Stimulated activated CD8-positive, alpha-beta memory T cell treated with anti-CD3 and anti-CD28 coated beads, Interleukin-7, amount 100 ng/mL, for 4 hours (primary cell): ENCODE measurements around the gene TMEM140.
"Not testable (repeated sequence)": the region's sequence is repeated elsewhere in the genome, so short reads cannot be mapped to it uniquely, and the experiment has no call there.

ENCODE experiments used
- DNase-seq, 2 donors: peaks; one replicate each; pipeline ENCODE4 v3.0.0-alpha.2; 2020; ENCODE audit warnings: low read depth in 2 of 2

Gene TMEM140

GRCh38 chr7:135194494-135195095 is 46.7 kb downstream of the TMEM140 start:
- no peak for DNase-seq

GRCh38 chr7:135195156-135195555 is 47.3 kb downstream of the TMEM140 start:
- DNase-seq = no peak

- no peak for DNase-seq
Measured at GRCh38 chr7:135195968-135196629, 48.2 kb downstream of the TMEM140 start.

GRCh38 chr7:135197343-135197742 is 49.5 kb downstream of the TMEM140 start:
- DNase-seq = no peak

- DNase-seq = no peak
Measured at GRCh38 chr7:135197906-135198655, 50.2 kb downstream of the TMEM140 start.

GRCh38 chr7:135199439-135199838 is 51.6 kb downstream of the TMEM140 start:
- DNase-seq = no peak

GRCh38 chr7:135200821-135201331 is 53.0 kb downstream of the TMEM140 start:
- DNase-seq = no peak

- no peak for DNase-seq
Measured at GRCh38 chr7:135201350-135201749, 53.5 kb downstream of the TMEM140 start.

- no peak for DNase-seq
Measured at GRCh38 chr7:135204341-135204749, 56.5 kb downstream of the TMEM140 start.

GRCh38 chr7:135204876-135205275 is 57.0 kb downstream of the TMEM140 start:
- DNase-seq = no peak

- DNase-seq = no peak
Measured at GRCh38 chr7:135205850-135206249, 58.0 kb downstream of the TMEM140 start.

- DNase-seq = no peak
Measured at GRCh38 chr7:135206941-135207391, 59.1 kb downstream of the TMEM140 start.

- DNase-seq = no peak
Measured at GRCh38 chr7:135207406-135208101, 59.7 kb downstream of the TMEM140 start.

GRCh38 chr7:135208102-135208793 is 60.4 kb downstream of the TMEM140 start:
- no peak for DNase-seq

GRCh38 chr7:135209225-135209834 is 61.5 kb downstream of the TMEM140 start:
- DNase-seq = no peak

GRCh38 chr7:135210888-135211178 is 63.0 kb downstream of the TMEM140 start:
- DNase-seq = peak in 1 of 2 donors; percentile 3

- DNase-seq = peak; percentile 90 to 96
Measured at GRCh38 chr7:135211179-135211945, 63.5 kb downstream of the TMEM140 start, which contains the start of gene WDR91. Gene WDR91 (minus strand): TSS chr7:135211526. CDS start chr7:135211502, 24 bp downstream.

GRCh38 chr7:135211946-135212685 is 64.2 kb downstream of the TMEM140 start:
- not testable (repeated sequence) for DNase-seq

GRCh38 chr7:135213831-135214230 is 66.0 kb downstream of the TMEM140 start:
- no peak for DNase-seq
